Muscle of arm (tissue), 12 donors: ENCODE data around the gene PHACTR1. TPM values are rescaled to one million over a fixed set of nuclear protein-coding genes. Genes with fewer than 3 reads are reported as not detected.
"Not testable (repeated sequence)": the region's sequence is repeated elsewhere in the genome, so short reads cannot be mapped to it uniquely, and the experiment has no call there.

Experiments used
- DNase-seq: peaks from one replicate; pipeline ENCODE4 v3.0.0-alpha.2; 2013
- polyA plus RNA-seq, 12 donors: library from polyadenylated mRNA; unstranded; fragments of 120-200 nt; gene quantifications; one replicate each; pipeline ENCODE4 v1.2.1, GENCODE V29; 2013; ENCODE audit not compliant: insufficient read length in 12 of 12

Gene PHACTR1
- polyA plus RNA-seq, 12 donors: 4.1 to 25.6 (median 5.3) TPM; not detected in 1

GRCh38 chr6:13156381-13156780 lies 439.8 kb downstream of the PHACTR1 start:
- DNase-seq: no peak

GRCh38 chr6:13157293-13157692 lies 440.7 kb downstream of the PHACTR1 start:
- DNase-seq: no peak

- DNase-seq: no peak
Measured at GRCh38 chr6:13159300-13159699, 442.7 kb downstream of the PHACTR1 start.

- DNase-seq: not testable (repeated sequence)
Measured at GRCh38 chr6:13159822-13160221, 443.3 kb downstream of the PHACTR1 start.

- DNase-seq: no peak
Measured at GRCh38 chr6:13163161-13163944, 446.8 kb downstream of the PHACTR1 start.

GRCh38 chr6:13164291-13164690 lies 447.7 kb downstream of the PHACTR1 start:
- DNase-seq: no peak

GRCh38 chr6:13165502-13166172 lies 449.1 kb downstream of the PHACTR1 start:
- no peak for DNase-seq

- no peak for DNase-seq
Measured at GRCh38 chr6:13166269-13166668, 449.7 kb downstream of the PHACTR1 start.

- DNase-seq: no peak
Measured at GRCh38 chr6:13166916-13167315, 450.3 kb downstream of the PHACTR1 start.

- DNase-seq: no peak
Measured at GRCh38 chr6:13172291-13172690, 455.7 kb downstream of the PHACTR1 start.

GRCh38 chr6:13175087-13175486 lies 458.5 kb downstream of the PHACTR1 start:
- no peak for DNase-seq

GRCh38 chr6:13175759-13176158 lies 459.2 kb downstream of the PHACTR1 start:
- DNase-seq: no peak

GRCh38 chr6:13177664-13178063 lies 461.1 kb downstream of the PHACTR1 start:
- DNase-seq: no peak

GRCh38 chr6:13178107-13178506 lies 461.5 kb downstream of the PHACTR1 start:
- DNase-seq: no peak

GRCh38 chr6:13180538-13180937 lies 464.0 kb downstream of the PHACTR1 start:
- no peak for DNase-seq

- no peak for DNase-seq
Measured at GRCh38 chr6:13181393-13181792, 464.8 kb downstream of the PHACTR1 start.

GRCh38 chr6:13183415-13184088 lies 467.0 kb downstream of the PHACTR1 start:
- DNase-seq: no peak

GRCh38 chr6:13184089-13184468 lies 467.5 kb downstream of the PHACTR1 start:
- no peak for DNase-seq

GRCh38 chr6:13184547-13184946 lies 468.0 kb downstream of the PHACTR1 start:
- DNase-seq: no peak

- no peak for DNase-seq
Measured at GRCh38 chr6:13186861-13187260, 470.3 kb downstream of the PHACTR1 start.

- no peak for DNase-seq
Measured at GRCh38 chr6:13187692-13188091, 471.1 kb downstream of the PHACTR1 start.

- no peak for DNase-seq
Measured at GRCh38 chr6:13188306-13188705, 471.7 kb downstream of the PHACTR1 start.

GRCh38 chr6:13189710-13190109 lies 473.1 kb downstream of the PHACTR1 start:
- no peak for DNase-seq
